Smooth muscle cell (in vitro differentiated cells): Measurements from ENCODE around the gene FERMT1. TPM values are rescaled to one million over a fixed set of nuclear protein-coding genes. Genes with fewer than 3 reads are reported as not detected.

Experiments
- DNase-seq: peaks from one replicate; lab custom pipeline; 2025; ENCODE audit not compliant: unreplicated experiment; lab: John Stamatoyannopoulos, UW
- H2AFZ ChIP-seq: fragments of 200-600 bp; sonication (generic); 2 replicates; pipeline ENCODE4 v1.6.0; 2016; ENCODE audit warnings: antibody characterized with exemption, low read depth, mild to moderate bottlenecking
- H3F3A ChIP-seq: fragments of 200-600 bp; sonication (generic); 2 replicates; pipeline ENCODE4 v1.6.0; 2017; ENCODE audit warnings: antibody characterized with exemption, low read depth
- H3K27ac ChIP-seq: fragments of 200-600 bp; sonication (generic); 2 replicates; pipeline ENCODE4 v1.5.1; 2016; ENCODE audit warnings: low read depth, mild to moderate bottlenecking
- H3K27me3 ChIP-seq: fragments of 200-600 bp; sonication (generic); 2 replicates; pipeline ENCODE4 v1.6.1; 2016; ENCODE audit warnings: low read depth, mild to moderate bottlenecking
- H3K36me3 ChIP-seq: fragments of 200-600 bp; sonication (generic); 2 replicates; pipeline ENCODE4 v1.5.1; 2016; ENCODE audit warnings: low read depth
- H3K4me1 ChIP-seq: fragments of 200-600 bp; sonication (generic); 2 replicates; pipeline ENCODE4 v1.5.1; 2016; ENCODE audit warnings: low read depth
- H3K4me2 ChIP-seq: fragments of 200-600 bp; sonication (generic); 2 replicates; pipeline ENCODE4 v1.6.0; 2016; ENCODE audit warnings: mild to moderate bottlenecking
- H3K4me3 ChIP-seq: fragments of 200-600 bp; sonication (generic); 2 replicates; pipeline ENCODE4 v1.5.1; 2016; ENCODE audit warnings: mild to moderate bottlenecking
- H3K79me2 ChIP-seq: fragments of 200-600 bp; sonication (generic); 2 replicates; pipeline ENCODE4 v1.6.0; 2016; ENCODE audit warnings: low read depth, mild to moderate bottlenecking
- H3K9ac ChIP-seq: fragments of 200-600 bp; sonication (generic); 2 replicates; pipeline ENCODE4 v1.6.0; 2016; ENCODE audit warnings: low read depth
- H3K9me3 ChIP-seq: fragments of 200-600 bp; sonication (generic); replicated peaks from 2 replicates; pipeline ENCODE4 v1.5.1; 2016; ENCODE audit warnings: low read depth
- H4K20me1 ChIP-seq: fragments of 200-600 bp; sonication (generic); 2 replicates; pipeline ENCODE4 v1.6.0; 2016; ENCODE audit warnings: low read depth
- WGBS: methylation state at CpG from one replicate; pipeline ENCODE4 v1.1.7; 2016; ENCODE audit warnings: low lambda C conversion rate; 5-methylcytosine and 5-hydroxymethylcytosine counted together
- polyA plus RNA-seq: library from polyadenylated mRNA; unstranded; fragments of >200 nt; fragmentation: Nextera tagmentation; extraction: Ambion mirVana; gene quantifications from 2 replicates; pipeline ENCODE4 v1.2.1, GENCODE V29; 2016
- total RNA-seq: library from RNA; depleted of rRNA; stranded (reverse); fragments of >200 nt; gene quantifications from 2 replicates; pipeline ENCODE4 v1.2.3, GENCODE V29; 2014
- TF ChIP-seq, protein P1 (sequence below): fragments of 200-600 bp; sonication (generic); IDR thresholded peaks from 2 replicates; pipeline ENCODE4 v1.5.1; 2017; ENCODE audit warnings: borderline replicate concordance, mild to moderate bottlenecking, antibody characterized with exemption; ENCODE audit not compliant: insufficient read depth, poor library complexity, severe bottlenecking

FERMT1 gene
- total and polyA plus RNA-seq, 2 experiments from 2014 or later, result 0.79 to 13.8 TPM

DNA sequence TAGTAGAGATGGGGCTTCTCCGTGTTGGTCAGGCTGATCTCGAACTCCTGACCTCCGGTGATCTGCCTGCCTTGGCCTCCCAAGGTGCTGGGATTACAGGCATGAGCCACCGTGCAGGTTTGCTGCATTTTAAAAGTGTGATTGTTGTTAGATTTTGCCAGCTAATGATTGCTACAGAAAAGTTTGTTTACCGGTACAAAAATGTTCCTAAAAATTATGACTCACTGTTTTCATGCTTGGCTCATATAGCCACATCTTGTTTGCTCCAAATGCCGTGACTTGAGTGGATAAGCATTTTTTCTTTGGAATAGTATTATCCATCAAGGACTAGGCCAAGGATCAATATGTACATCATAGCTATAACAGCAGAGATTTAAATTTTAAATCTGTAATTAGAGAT lies 93.3 kb downstream of the FERMT1 start:
- no peak overlapping the region for H2AFZ ChIP-seq
- H3F3A ChIP-seq, result no peaks in the 10 kb centered on the region
- no peaks in the 10 kb centered on the region for H3K27me3 ChIP-seq
- 87% methylated on average over 6 of the region's 6 CpGs for WGBS
- H3K27ac ChIP-seq, result no peak overlapping the region
- H4K20me1 ChIP-seq, result peaks cover 70% of the 10 kb centered on the region
- H3K36me3 ChIP-seq, result peaks cover 18% of the 10 kb centered on the region
- H3K9me3 ChIP-seq, result no peaks in the 10 kb centered on the region
- no peak overlapping the region for H3K9ac ChIP-seq
- no peaks in the 10 kb centered on the region for H3K4me1 ChIP-seq
- peaks cover 61% of the 10 kb centered on the region for H3K79me2 ChIP-seq
- H3K4me2 ChIP-seq, result no peak overlapping the region
- no peak overlapping the region for H3K4me3 ChIP-seq
- TF ChIP-seq, protein P1, sequence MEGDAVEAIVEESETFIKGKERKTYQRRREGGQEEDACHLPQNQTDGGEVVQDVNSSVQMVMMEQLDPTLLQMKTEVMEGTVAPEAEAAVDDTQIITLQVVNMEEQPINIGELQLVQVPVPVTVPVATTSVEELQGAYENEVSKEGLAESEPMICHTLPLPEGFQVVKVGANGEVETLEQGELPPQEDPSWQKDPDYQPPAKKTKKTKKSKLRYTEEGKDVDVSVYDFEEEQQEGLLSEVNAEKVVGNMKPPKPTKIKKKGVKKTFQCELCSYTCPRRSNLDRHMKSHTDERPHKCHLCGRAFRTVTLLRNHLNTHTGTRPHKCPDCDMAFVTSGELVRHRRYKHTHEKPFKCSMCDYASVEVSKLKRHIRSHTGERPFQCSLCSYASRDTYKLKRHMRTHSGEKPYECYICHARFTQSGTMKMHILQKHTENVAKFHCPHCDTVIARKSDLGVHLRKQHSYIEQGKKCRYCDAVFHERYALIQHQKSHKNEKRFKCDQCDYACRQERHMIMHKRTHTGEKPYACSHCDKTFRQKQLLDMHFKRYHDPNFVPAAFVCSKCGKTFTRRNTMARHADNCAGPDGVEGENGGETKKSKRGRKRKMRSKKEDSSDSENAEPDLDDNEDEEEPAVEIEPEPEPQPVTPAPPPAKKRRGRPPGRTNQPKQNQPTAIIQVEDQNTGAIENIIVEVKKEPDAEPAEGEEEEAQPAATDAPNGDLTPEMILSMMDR, result no peak
- no peak for DNase-seq

DNA sequence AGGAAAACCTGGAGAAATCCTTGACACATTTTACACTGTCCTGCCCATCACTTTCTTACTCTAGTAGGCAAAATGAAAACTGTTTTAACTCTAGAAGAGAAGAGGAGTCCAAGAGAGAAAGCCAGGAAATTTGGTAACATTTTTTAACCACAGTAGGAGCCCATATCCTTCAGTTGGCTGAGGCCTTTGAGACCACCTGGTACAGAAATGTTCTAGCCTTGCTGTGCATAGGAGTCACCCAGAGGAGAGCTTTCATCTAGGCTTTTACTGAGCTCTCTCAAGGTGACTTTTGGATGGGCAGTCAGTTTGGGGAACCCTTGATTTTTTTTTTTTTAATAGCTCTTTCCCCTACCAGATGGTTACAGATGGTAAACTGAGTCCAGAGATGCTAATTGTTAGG lies 94.0 kb downstream of the FERMT1 start:
- H4K20me1 ChIP-seq, result peaks cover 66% of the 10 kb centered on the region
- no peak for DNase-seq
- peaks cover 17% of the 10 kb centered on the region for H3K36me3 ChIP-seq
- H3K27me3 ChIP-seq, result no peaks in the 10 kb centered on the region
- H3F3A ChIP-seq, result no peaks in the 10 kb centered on the region
- H3K4me3 ChIP-seq, result no peak overlapping the region
- H3K4me2 ChIP-seq, result no peak overlapping the region
- H3K9ac ChIP-seq, result no peak overlapping the region
- H3K9me3 ChIP-seq, result no peaks in the 10 kb centered on the region
- H3K27ac ChIP-seq, result no peak overlapping the region
- TF ChIP-seq, protein P1, result no peak
- no peak overlapping the region for H2AFZ ChIP-seq
- no peaks in the 10 kb centered on the region for H3K4me1 ChIP-seq
- H3K79me2 ChIP-seq, result peaks cover 67% of the 10 kb centered on the region

DNA sequence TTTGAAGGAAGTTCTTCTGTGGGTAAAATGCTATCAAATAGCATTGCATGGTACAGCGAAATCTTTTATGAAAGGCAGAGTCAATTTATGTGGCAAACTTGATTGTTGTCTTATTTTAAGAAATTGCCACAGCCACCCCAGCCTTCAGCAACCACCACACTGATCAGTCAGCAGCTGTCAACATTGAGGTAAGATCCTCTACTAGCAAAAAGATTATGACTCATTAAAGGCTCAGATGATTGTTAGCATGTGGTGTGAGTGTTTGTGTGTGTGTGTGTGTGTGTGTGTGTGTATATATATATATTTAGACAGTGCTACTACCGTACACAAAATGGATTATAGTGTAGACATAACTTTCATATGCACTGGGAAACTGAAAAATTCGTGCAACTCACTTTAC lies 96.8 kb downstream of the FERMT1 start:
- no peak overlapping the region for H3K4me3 ChIP-seq
- no peaks in the 10 kb centered on the region for H3K9me3 ChIP-seq
- H3K79me2 ChIP-seq, result peaks cover 72% of the 10 kb centered on the region
- H3K4me1 ChIP-seq, result no peaks in the 10 kb centered on the region
- no peak for DNase-seq
- H3K27me3 ChIP-seq, result no peaks in the 10 kb centered on the region
- no peak overlapping the region for H3K27ac ChIP-seq
- H2AFZ ChIP-seq, result no peak overlapping the region
- H3K36me3 ChIP-seq, result peaks cover 26% of the 10 kb centered on the region
- H3K4me2 ChIP-seq, result no peak overlapping the region
- no peaks in the 10 kb centered on the region for H3F3A ChIP-seq
- 86% methylated on average over 3 of the region's 3 CpGs for WGBS
- TF ChIP-seq, protein P1, result no peak
- peaks cover 43% of the 10 kb centered on the region for H4K20me1 ChIP-seq
- H3K9ac ChIP-seq, result no peak overlapping the region

Other genes with a start within 250 kb of the FERMT1 start
- gene CHGB, start 211.5 kb downstream of the FERMT1 start, total RNA-seq, result 0.18 TPM in 1 of 2 replicates, not detected in the other
- 0.18 and 0.64 TPM in 2 replicates for gene CHGB, start 211.5 kb downstream of the FERMT1 start, polyA plus RNA-seq
- 6.3 and 9.2 TPM in 2 replicates for gene TRMT6, start 172.5 kb downstream of the FERMT1 start, total RNA-seq
- 6.0 and 9.5 TPM in 2 replicates for gene TRMT6, start 172.5 kb downstream of the FERMT1 start, polyA plus RNA-seq
- gene MCM8, start 172.4 kb downstream of the FERMT1 start, total RNA-seq, result 5.5 and 7.8 TPM in 2 replicates
- gene MCM8, start 172.4 kb downstream of the FERMT1 start, polyA plus RNA-seq, result 2.8 and 3.7 TPM in 2 replicates
- gene CRLS1, start 116.9 kb downstream of the FERMT1 start, total RNA-seq, result 55.6 and 76.3 TPM in 2 replicates
- gene CRLS1, start 116.9 kb downstream of the FERMT1 start, polyA plus RNA-seq, result 43.6 and 50.9 TPM in 2 replicates
- 0.67 and 3.9 TPM in 2 replicates for gene LRRN4, start 69.0 kb downstream of the FERMT1 start, total RNA-seq
- 3.9 and 5.7 TPM in 2 replicates for gene LRRN4, start 69.0 kb downstream of the FERMT1 start, polyA plus RNA-seq